GM12878 (cell line): ENCODE data around the gene PLG. TPM values are rescaled to one million over a fixed set of nuclear protein-coding genes. Genes with fewer than 3 reads are reported as not detected.

Experiments used
- ATAC-seq: fragments of 200-7000 bp; cut with Tn5 transposase; 3 replicates; pipeline ENCODE4 v1.9.1; 2020; ENCODE audit warnings: mild to moderate bottlenecking, moderate library complexity
- BruUV-seq: library from RNA; stranded (reverse); fragments of 400-500 nt; replicated peaks from 2 replicates; lab custom pipeline; 2021; lab: Mats Ljungman, UMichigan
- CTCF ChIA-PET: fragments of 300-600 bp; sonication (Branson Sonifier 250); formaldehyde crosslinking; extraction: SDS; loops from one replicate; lab custom pipeline; 2021; ENCODE audit warnings: inconsistent platforms; lab: Yijun Ruan, JAX
- POLR2A ChIA-PET: fragments of 350-600 bp; formaldehyde crosslinking; extraction: SDS; loops from one replicate; lab custom pipeline; 2021; ENCODE audit warnings: inconsistent platforms; lab: Charles Lee
- RAD21 ChIA-PET: fragments of 300-600 bp; sonication (Branson Sonifier 250); formaldehyde crosslinking; loops from one replicate; lab custom pipeline; 2023; ENCODE audit warnings: antibody characterized with exemption; ENCODE audit not compliant: unreplicated experiment; lab: Charles Lee
- SMC1A ChIA-PET: fragments of 300-600 bp; sonication (Branson Sonifier 250); formaldehyde crosslinking; loops from one replicate; lab custom pipeline; 2023; ENCODE audit not compliant: unreplicated experiment, uncharacterized antibody; lab: Charles Lee
- DNase-seq: peaks from one replicate; pipeline ENCODE4 v3.0.0-alpha.2; 2011; ENCODE audit warnings: low read depth, low spot score
- FAIRE-seq: peaks from 3 replicates; lab custom pipeline; 2011; peaks lifted over from hg19 to GRCh38; lab: Jason Lieb, UNC
- H2AFZ ChIP-seq: 2 replicates; pipeline ENCODE4 v1.6.0; 2011; ENCODE audit warnings: low read depth, low read length, control low read depth; ENCODE audit not compliant: control insufficient read depth
- H3K27ac ChIP-seq: 2 replicates; pipeline ENCODE4 v1.5.1; 2011; ENCODE audit warnings: control low read depth; ENCODE audit not compliant: control insufficient read depth, insufficient read depth
- H3K27me3 ChIP-seq, 2 experiments: replicated peaks in 1 of 2; 2 replicates each; pipeline versions ENCODE4 v1.6.0 to v1.6.1; 2011; ENCODE audit warnings: low read length in 1 of 2; ENCODE audit not compliant: control insufficient read depth in 2 of 2, insufficient read depth in 2 of 2
- H3K36me3 ChIP-seq, 2 experiments: 2 replicates each; pipeline ENCODE4 v1.5.1; 2011; ENCODE audit warnings: low read length in 1 of 2; ENCODE audit not compliant: control insufficient read depth in 2 of 2, insufficient read depth in 2 of 2
- H3K4me1 ChIP-seq: 2 replicates; pipeline ENCODE4 v1.6.1; 2011; ENCODE audit warnings: mild to moderate bottlenecking, low read length, moderate library complexity, mixed read lengths; ENCODE audit not compliant: control insufficient read depth, insufficient read depth
- H3K4me2 ChIP-seq: 2 replicates; pipeline ENCODE4 v1.6.0; 2011; ENCODE audit warnings: control low read depth; ENCODE audit not compliant: control insufficient read depth, insufficient read depth
- H3K4me3 ChIP-seq: fragments of 200-600 bp; sonication (generic); 2 replicates; pipeline ENCODE4 v1.5.1; 2016
- H3K79me2 ChIP-seq: 2 replicates; pipeline ENCODE4 v1.6.0; 2011; ENCODE audit warnings: low read length; ENCODE audit not compliant: control insufficient read depth, insufficient read depth
- H3K9ac ChIP-seq: 2 replicates; pipeline ENCODE4 v1.8.0; 2011; ENCODE audit warnings: low read length, control low read depth, mixed read lengths; ENCODE audit not compliant: control insufficient read depth, insufficient read depth
- H3K9me3 ChIP-seq: replicated peaks from 3 replicates; pipeline ENCODE4 v1.5.1; 2011; ENCODE audit warnings: mild to moderate bottlenecking, low read length; ENCODE audit not compliant: control insufficient read depth, insufficient read depth
- H4K20me1 ChIP-seq: 2 replicates; pipeline ENCODE4 v1.6.0; 2011; ENCODE audit not compliant: control insufficient read depth, insufficient read depth
- CHD4 ChIP-seq: fragments of 200-600 bp; sonication (generic); IDR thresholded peaks from 2 replicates; pipeline ENCODE4 v1.6.1; 2016; ENCODE audit warnings: mild to moderate bottlenecking
- CREM ChIP-seq: IDR thresholded peaks from 2 replicates; pipeline ENCODE4 v1.6.1; 2014; ENCODE audit warnings: antibody characterized with exemption, low read depth
- HCFC1 ChIP-seq: fragments of 150-350 bp; IDR thresholded peaks from 2 replicates; pipeline ENCODE4 v1.6.1; 2014; ENCODE audit warnings: low read length
- MXI1 ChIP-seq: fragments of 150-350 bp; IDR thresholded peaks from 2 replicates; pipeline ENCODE4 v1.6.1; 2011; ENCODE audit warnings: low read depth, mild to moderate bottlenecking, inconsistent platforms, low read length, improper control_type of control experiment
- PAX5 ChIP-seq: IDR thresholded peaks from 2 replicates; pipeline ENCODE4 v1.6.1; 2011; ENCODE audit warnings: low read depth, low read length, borderline replicate concordance
- RAD51 ChIP-seq: fragments of 450-650 bp; IDR thresholded peaks from 2 replicates; pipeline ENCODE4 v1.6.1; 2016; ENCODE audit warnings: moderate library complexity, mild to moderate bottlenecking, inconsistent platforms
- RELA ChIP-seq: fragments of 450-650 bp; IDR thresholded peaks from 2 replicates; pipeline ENCODE4 v1.8.0; 2014; ENCODE audit warnings: borderline replicate concordance; ENCODE audit not compliant: partially characterized antibody
- RFX5 ChIP-seq: IDR thresholded peaks from 2 replicates; pipeline ENCODE4 v1.6.1; 2011; ENCODE audit warnings: low read depth, low read length, improper control_type of control experiment
- SP1 ChIP-seq: IDR thresholded peaks from one replicate; pipeline ENCODE4 v1.6.1; 2011; ENCODE audit warnings: low read depth, low read length
- SRF ChIP-seq, 2 experiments: IDR thresholded peaks; 2 replicates each; pipeline ENCODE4 v1.6.1; 2011; ENCODE audit warnings: low read depth in 2 of 2, low read length in 2 of 2, mild to moderate bottlenecking in 1 of 2, moderate library complexity in 1 of 2
- YY1 ChIP-seq: IDR thresholded peaks from 2 replicates; pipeline ENCODE4 v1.6.1; 2011; ENCODE audit warnings: low read depth, mild to moderate bottlenecking, low read length
- WGBS: methylation state at CpG from one replicate; pipeline ENCODE4 v1.1.6; 2016; ENCODE audit warnings: low lambda C conversion rate; ENCODE audit not compliant: insufficient replicate concordance, insufficient coverage; ENCODE audit errors: missing lambda C conversion rate; 5-methylcytosine and 5-hydroxymethylcytosine counted together
- in situ Hi-C: fragments of 300-500 bp; cut with MboI; formaldehyde crosslinking; loops from 9 replicates; pipeline ENCODE4 v1.14.3; 2018; ENCODE audit warnings: mixed read lengths
- intact Hi-C: fragments of 100-400 bp; cut with micrococcal nuclease; formaldehyde crosslinking; loops from one replicate; pipeline ENCODE4 v1.14.2; 2022; ENCODE audit not compliant: unreplicated experiment
- polyA plus RNA-seq, 11 experiments: library from polyadenylated mRNA; depleted of rRNA in 4 of 11; unstranded in 6 of 11; stranded (reverse) in 5 of 11; fragments of >200 nt; fragmentation: Nextera tagmentation in 4 of 11; fragmentation: Illumina TruSeq in 1 of 11; extraction: Ambion mirVana in 4 of 11; extraction: Trizol in 1 of 11; gene quantifications; 1 replicate in 1 of 11; 2 replicates in 10 of 11; pipeline versions ENCODE4 v1.2.1 to v1.2.3, GENCODE V29; 2011 to 2016; ENCODE audit warnings: inconsistent platforms in 2 of 11, missing spikeins in 2 of 11, low read depth in 1 of 11
- total RNA-seq, 4 experiments: library from RNA; depleted of rRNA in 3 of 4; stranded (reverse); fragments of >200 nt in 3 of 4; fragmentation: Illumina TruSeq in 1 of 4; extraction: Trizol in 1 of 4; gene quantifications; 2 replicates each; pipeline versions ENCODE4 v1.2.1 to v1.2.3, GENCODE V29; 2013 to 2021
- TF ChIP-seq, protein P1 (sequence below): IDR thresholded peaks from 2 replicates; pipeline ENCODE4 v1.6.1; 2011; ENCODE audit warnings: low read depth, mild to moderate bottlenecking, low read length, moderate library complexity, borderline replicate concordance; ENCODE audit errors: extremely low read depth

Gene PLG
- total and polyA plus RNA-seq, 10 of the 15 experiments (the other 5 are each of a cell fraction or from before 2014, with no cell fraction given), result 0.06 to 3.0 (median 0.97) TPM; not detected in 1

DNA sequence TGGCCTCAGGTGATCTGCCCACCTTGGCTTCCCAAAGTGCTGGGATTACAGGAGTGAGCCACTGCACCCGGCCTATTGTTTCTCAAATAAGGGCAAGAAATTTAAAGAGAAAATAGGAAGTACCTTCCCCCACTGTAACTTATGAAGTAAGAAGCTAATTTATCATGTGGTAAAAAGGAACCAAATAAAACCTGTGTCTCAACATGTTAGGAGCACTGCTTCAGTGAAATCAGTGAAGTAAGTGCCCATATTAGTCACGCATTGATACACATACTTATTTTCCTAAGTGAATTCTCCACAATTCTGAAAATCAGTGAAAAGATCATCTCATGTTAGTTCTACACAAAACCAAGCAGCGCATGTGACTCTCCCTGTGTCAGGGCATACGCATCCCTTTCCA lies 23.8 kb upstream of the PLG start:
- intact Hi-C loops (loop anchor here (10.0 kb wide), 1 partner anchor 73 kb away; no protein-coding TSS in a partner anchor), in situ Hi-C loops (no loop called here)
- ChIA-PET RAD21 (no interaction called here), POLR2A (no interaction called here), SMC1A (no interaction called here), CTCF (interaction anchor here (0.7 to 0.9 kb wide), 2 partner anchors 10 to 56 kb away, joined by 3 to 4 read pairs; no protein-coding TSS in a partner anchor)
- 79% methylated on average over 4 of the region's 4 CpGs for WGBS
- H3K27me3 ChIP-seq, result no peaks in the 10 kb centered on the region
- no TSS peak for BruUV-seq
- DNase-seq, result no peak
- H3K9ac ChIP-seq, result no peak overlapping the region
- H3K4me3 ChIP-seq, result no peak overlapping the region
- H3K79me2 ChIP-seq, result no peaks in the 10 kb centered on the region
- H3K4me2 ChIP-seq, result no peak overlapping the region
- no peak overlapping the region for H3K27ac ChIP-seq
- ATAC-seq, result no peak
- no peak overlapping the region for H2AFZ ChIP-seq
- no peaks in the 10 kb centered on the region for H3K4me1 ChIP-seq
- no peak for TF ChIP-seq HCFC1
- TF ChIP-seq YY1, result no peak
- no peak for TF ChIP-seq SRF (IDR thresholded peaks at IDR 0.05; ENCODE audit: low read depth in 2 of 2, low read length in 2 of 2)
- TF ChIP-seq RAD51, result no peak
- no peak for TF ChIP-seq CREM
- TF ChIP-seq SP1, result no peak
- TF ChIP-seq RELA, result no peak
- no peak for TF ChIP-seq RFX5
- TF ChIP-seq, protein P1, sequence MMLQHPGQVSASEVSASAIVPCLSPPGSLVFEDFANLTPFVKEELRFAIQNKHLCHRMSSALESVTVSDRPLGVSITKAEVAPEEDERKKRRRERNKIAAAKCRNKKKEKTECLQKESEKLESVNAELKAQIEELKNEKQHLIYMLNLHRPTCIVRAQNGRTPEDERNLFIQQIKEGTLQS, result no peak
- TF ChIP-seq MXI1, result no peak
- TF ChIP-seq CHD4, result no peak
- no peak for TF ChIP-seq PAX5
- no peaks in the 10 kb centered on the region for H4K20me1 ChIP-seq
- no peak for FAIRE-seq
- no peaks in the 10 kb centered on the region for H3K9me3 ChIP-seq
- H3K36me3 ChIP-seq, result no peaks in the 10 kb centered on the region
